OCI-LY3 (cell line): Measurements from ENCODE around the gene SYTL5.

Source experiments
- EZH2phosphoT487 ChIP-seq: fragments of 200-600 bp; shearing (Covaris generic); IDR thresholded peaks from 2 replicates; pipeline ENCODE4 v1.6.1; 2018; ENCODE audit warnings: antibody characterized with exemption, mixed run types, low read depth
- TF ChIP-seq, protein P1 (sequence below): fragments of 200-600, 300-600 bp; sonication (generic); IDR thresholded peaks from 2 replicates; pipeline ENCODE4 v1.5.1; 2014; ENCODE audit warnings: antibody characterized with exemption, low read length, low read depth

DNA sequence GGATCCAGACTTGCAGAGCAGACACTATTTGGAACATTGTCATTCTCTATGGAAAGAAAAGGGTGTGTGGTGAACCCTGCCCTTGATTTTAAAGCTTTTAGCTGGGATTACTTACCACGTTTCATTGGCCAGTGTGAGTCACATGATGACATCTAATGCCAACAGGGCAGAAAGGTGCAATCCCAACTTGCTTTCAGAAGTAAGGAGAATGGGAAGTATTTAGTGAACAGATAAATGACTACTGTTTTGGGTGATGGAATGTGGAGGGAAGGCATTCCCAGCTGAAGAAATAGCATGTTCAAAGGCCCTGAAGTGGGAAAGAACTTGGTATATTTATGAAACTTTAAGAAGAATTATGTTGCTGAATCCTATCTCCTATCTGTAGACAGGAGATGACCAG, 44.5 kb downstream of the SYTL5 start:
- TF ChIP-seq, protein P1, sequence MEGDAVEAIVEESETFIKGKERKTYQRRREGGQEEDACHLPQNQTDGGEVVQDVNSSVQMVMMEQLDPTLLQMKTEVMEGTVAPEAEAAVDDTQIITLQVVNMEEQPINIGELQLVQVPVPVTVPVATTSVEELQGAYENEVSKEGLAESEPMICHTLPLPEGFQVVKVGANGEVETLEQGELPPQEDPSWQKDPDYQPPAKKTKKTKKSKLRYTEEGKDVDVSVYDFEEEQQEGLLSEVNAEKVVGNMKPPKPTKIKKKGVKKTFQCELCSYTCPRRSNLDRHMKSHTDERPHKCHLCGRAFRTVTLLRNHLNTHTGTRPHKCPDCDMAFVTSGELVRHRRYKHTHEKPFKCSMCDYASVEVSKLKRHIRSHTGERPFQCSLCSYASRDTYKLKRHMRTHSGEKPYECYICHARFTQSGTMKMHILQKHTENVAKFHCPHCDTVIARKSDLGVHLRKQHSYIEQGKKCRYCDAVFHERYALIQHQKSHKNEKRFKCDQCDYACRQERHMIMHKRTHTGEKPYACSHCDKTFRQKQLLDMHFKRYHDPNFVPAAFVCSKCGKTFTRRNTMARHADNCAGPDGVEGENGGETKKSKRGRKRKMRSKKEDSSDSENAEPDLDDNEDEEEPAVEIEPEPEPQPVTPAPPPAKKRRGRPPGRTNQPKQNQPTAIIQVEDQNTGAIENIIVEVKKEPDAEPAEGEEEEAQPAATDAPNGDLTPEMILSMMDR, result no peak
- TF ChIP-seq EZH2phosphoT487, result no peak
